Suppressor macrophage treated with lipopolysaccharide for 4 hours (primary cell): ENCODE measurements around the gene CNTROB.

ENCODE experiments used
- DNase-seq: peaks from one replicate; pipeline ENCODE4 v3.0.0-alpha.2; 2020

The CNTROB gene

GRCh38 chr17:7931709-7932482 is at the start of gene CNTROB, which contains the start of gene TRAPPC1:
Gene CNTROB (plus strand): TSS chr17:7932206. CDS start chr17:7933080, 874 bp downstream.
Gene TRAPPC1 (minus strand): TSS chr17:7931946. CDS start chr17:7931829, 117 bp downstream.
- DNase-seq = peak; percentile 100

- no peak for DNase-seq
Observed at GRCh38 chr17:7882629-7883028, 49.4 kb upstream of the CNTROB start.

GRCh38 chr17:7883781-7884386 is 48.1 kb upstream of the CNTROB start:
- DNase-seq = no peak

GRCh38 chr17:7884581-7885366 is 47.2 kb upstream of the CNTROB start:
- no peak for DNase-seq

GRCh38 chr17:7885367-7886226 is 46.4 kb upstream of the CNTROB start:
- DNase-seq = peak; percentile 39

GRCh38 chr17:7886227-7887037 is 45.6 kb upstream of the CNTROB start:
- DNase-seq = no peak

GRCh38 chr17:7887038-7887481 is 44.9 kb upstream of the CNTROB start:
- DNase-seq = no peak

- peak; percentile 80 for DNase-seq
Observed at GRCh38 chr17:7887482-7888183, 44.4 kb upstream of the CNTROB start.

GRCh38 chr17:7888184-7888920 is 43.7 kb upstream of the CNTROB start, which contains the start of gene CHD3:
Gene CHD3 (plus strand): TSS chr17:7888789. CDS start chr17:7889001, 212 bp downstream.
- DNase-seq = no peak

- DNase-seq = peak; percentile 94
Observed at GRCh38 chr17:7889166-7889955, 42.6 kb upstream of the CNTROB start.

GRCh38 chr17:7893187-7893880 is 38.7 kb upstream of the CNTROB start:
- no peak for DNase-seq

GRCh38 chr17:7894226-7894625 is 37.8 kb upstream of the CNTROB start:
- no peak for DNase-seq

- DNase-seq = no peak
Observed at GRCh38 chr17:7894866-7895265, 37.1 kb upstream of the CNTROB start.

- no peak for DNase-seq
Observed at GRCh38 chr17:7897090-7897489, 34.9 kb upstream of the CNTROB start.

- DNase-seq = peak; percentile 88
Observed at GRCh38 chr17:7897773-7898172, 34.2 kb upstream of the CNTROB start.

GRCh38 chr17:7903154-7904103 is 28.6 kb upstream of the CNTROB start:
- no peak for DNase-seq

GRCh38 chr17:7909089-7909488 is 22.9 kb upstream of the CNTROB start:
- no peak for DNase-seq
